ENCODE results near the gene TCF7L2. TPM values are rescaled to one million over a fixed set of nuclear protein-coding genes. Genes with fewer than 3 reads are reported as not detected.

TCF7L2 gene
- total RNA-seq, 2 experiments from 2014 or later, result 1.3 to 8.5 TPM

DNA sequence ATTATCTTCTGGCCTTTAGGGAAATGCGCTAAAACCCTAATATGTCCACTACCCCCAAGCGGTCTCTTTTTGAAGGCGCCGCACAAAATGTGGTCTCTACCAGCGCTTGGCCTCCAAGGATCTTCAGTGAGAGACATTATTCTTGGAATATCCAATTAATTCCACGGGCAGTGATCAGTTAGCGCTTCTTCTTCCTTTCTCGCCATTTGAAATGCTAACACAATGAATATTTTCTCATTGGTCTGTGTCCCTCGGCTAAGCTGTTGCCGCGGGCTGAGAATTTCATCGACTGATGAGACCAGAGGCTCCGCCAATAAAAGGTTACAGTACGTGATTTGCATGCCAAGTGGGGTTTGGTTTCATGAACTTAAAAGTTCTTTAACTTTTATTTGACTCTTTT, 169.8 kb downstream of the TCF7L2 start:
- Histone ChIP-seq H3K4me1 (ENCODE audit: insufficient read depth, low read length, poor library complexity, severe bottlenecking) (no peaks in the 10 kb centered on the region), H3K36me3 (ENCODE audit: insufficient read depth, low read length) (no peaks in the 10 kb centered on the region), H3K9me3 (ENCODE audit: low read length) (no peaks in the 10 kb centered on the region), H3K4me2 (ENCODE audit: low read length) (no peak overlapping the region), H3K4me3 (ENCODE audit: low read depth, low read length, poor library complexity, severe bottlenecking) (no peak overlapping the region), H3K27ac (ENCODE audit: low read depth, low read length, poor library complexity, severe bottlenecking) (no peak overlapping the region), H3K79me2 (ENCODE audit: insufficient read depth, low read depth, low read length) (no peaks in the 10 kb centered on the region), H3K9me2 (ENCODE audit: insufficient read depth, low read length) (no peaks in the 10 kb centered on the region), H4K20me1 (ENCODE audit: insufficient read depth, low read length) (no peaks in the 10 kb centered on the region), H2AFZ (ENCODE audit: low read length) (no peak overlapping the region)
- intact Hi-C loops (cut with micrococcal nuclease; ENCODE audit: unreplicated experiment), result no loop called here
- ChIA-PET POLR2A (no interaction called here), CTCF (ENCODE audit: unreplicated experiment) (no interaction called here)
- no TSS peak for BruUV-seq (replicated peaks)
- TF ChIP-seq, protein P1, sequence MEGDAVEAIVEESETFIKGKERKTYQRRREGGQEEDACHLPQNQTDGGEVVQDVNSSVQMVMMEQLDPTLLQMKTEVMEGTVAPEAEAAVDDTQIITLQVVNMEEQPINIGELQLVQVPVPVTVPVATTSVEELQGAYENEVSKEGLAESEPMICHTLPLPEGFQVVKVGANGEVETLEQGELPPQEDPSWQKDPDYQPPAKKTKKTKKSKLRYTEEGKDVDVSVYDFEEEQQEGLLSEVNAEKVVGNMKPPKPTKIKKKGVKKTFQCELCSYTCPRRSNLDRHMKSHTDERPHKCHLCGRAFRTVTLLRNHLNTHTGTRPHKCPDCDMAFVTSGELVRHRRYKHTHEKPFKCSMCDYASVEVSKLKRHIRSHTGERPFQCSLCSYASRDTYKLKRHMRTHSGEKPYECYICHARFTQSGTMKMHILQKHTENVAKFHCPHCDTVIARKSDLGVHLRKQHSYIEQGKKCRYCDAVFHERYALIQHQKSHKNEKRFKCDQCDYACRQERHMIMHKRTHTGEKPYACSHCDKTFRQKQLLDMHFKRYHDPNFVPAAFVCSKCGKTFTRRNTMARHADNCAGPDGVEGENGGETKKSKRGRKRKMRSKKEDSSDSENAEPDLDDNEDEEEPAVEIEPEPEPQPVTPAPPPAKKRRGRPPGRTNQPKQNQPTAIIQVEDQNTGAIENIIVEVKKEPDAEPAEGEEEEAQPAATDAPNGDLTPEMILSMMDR (conservative IDR thresholded peaks at IDR 0.05; ENCODE audit: low read length), result no peak
- TF ChIP-seq EZH2phosphoT487 (IDR thresholded peaks at IDR 0.05; ENCODE audit: borderline replicate concordance, low read depth, low read length), result no peak
- DNase-seq (ENCODE audit: low spot score), result no peak

DNA sequence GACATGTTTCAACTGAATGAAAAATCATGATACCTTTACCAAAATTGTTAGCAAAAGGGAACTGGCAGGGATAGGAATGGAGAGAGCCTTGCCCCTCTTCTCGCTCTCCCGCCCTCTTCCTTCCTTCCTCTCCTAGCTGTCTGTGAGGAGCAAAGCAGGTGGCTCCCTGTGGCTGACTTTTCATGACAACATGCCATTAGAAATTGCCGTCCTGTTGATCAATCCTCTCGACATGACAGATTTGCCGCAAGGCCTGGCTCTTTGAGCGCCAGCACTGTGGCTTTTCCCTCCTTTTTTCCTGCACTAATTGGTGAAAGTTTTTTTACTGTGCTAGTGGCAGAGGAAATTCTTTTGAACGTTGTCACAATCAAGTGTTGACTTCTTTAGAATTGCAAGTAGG, 171.1 kb downstream of the TCF7L2 start:
- Histone ChIP-seq H3K4me3 (ENCODE audit: low read depth, low read length, poor library complexity, severe bottlenecking) (no peak overlapping the region), H2AFZ (ENCODE audit: low read length) (no peak overlapping the region), H3K27ac (ENCODE audit: low read depth, low read length, poor library complexity, severe bottlenecking) (no peak overlapping the region), H3K4me2 (ENCODE audit: low read length) (no peak overlapping the region), H4K20me1 (ENCODE audit: insufficient read depth, low read length) (no peaks in the 10 kb centered on the region), H3K79me2 (ENCODE audit: insufficient read depth, low read depth, low read length) (no peaks in the 10 kb centered on the region), H3K9me3 (ENCODE audit: low read length) (no peaks in the 10 kb centered on the region), H3K36me3 (ENCODE audit: insufficient read depth, low read length) (no peaks in the 10 kb centered on the region), H3K4me1 (ENCODE audit: insufficient read depth, low read length, poor library complexity, severe bottlenecking) (no peaks in the 10 kb centered on the region), H3K9me2 (ENCODE audit: insufficient read depth, low read length) (no peaks in the 10 kb centered on the region)
- ChIA-PET POLR2A (no interaction called here), CTCF (ENCODE audit: unreplicated experiment) (no interaction called here)
- TF ChIP-seq, protein P1 (conservative IDR thresholded peaks at IDR 0.05; ENCODE audit: low read length), result no peak
- TF ChIP-seq EZH2phosphoT487 (IDR thresholded peaks at IDR 0.05; ENCODE audit: borderline replicate concordance, low read depth, low read length), result no peak
- no peak for DNase-seq (ENCODE audit: low spot score)
- BruUV-seq (replicated peaks), result no TSS peak
- intact Hi-C loops (cut with micrococcal nuclease; ENCODE audit: unreplicated experiment), result no loop called here

DNA sequence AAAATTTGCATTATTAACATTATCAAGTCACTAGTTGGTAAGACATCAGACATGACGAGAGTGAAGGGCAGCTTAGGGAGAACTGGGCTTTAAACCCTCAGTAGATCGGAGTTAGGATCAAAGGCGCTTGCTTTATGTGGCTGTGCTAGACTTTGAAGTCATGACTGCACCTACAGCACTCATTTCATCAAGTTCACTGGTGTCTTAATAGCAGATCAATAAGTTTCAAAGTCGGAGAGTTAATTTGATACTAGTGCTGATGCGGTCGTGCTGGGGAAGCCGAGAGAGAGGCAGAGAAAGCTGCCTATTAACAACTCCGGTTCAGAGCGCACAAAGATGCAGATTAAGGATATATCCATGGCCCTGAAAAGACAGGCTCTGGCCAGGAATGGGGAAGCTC, 172.9 kb downstream of the TCF7L2 start:
- no peaks in the 10 kb centered on the region for H3K79me2 ChIP-seq (ENCODE audit: insufficient read depth, low read depth, low read length)
- H4K20me1 ChIP-seq (ENCODE audit: insufficient read depth, low read length), result no peaks in the 10 kb centered on the region
- TF ChIP-seq EZH2phosphoT487 (IDR thresholded peaks at IDR 0.05; ENCODE audit: borderline replicate concordance, low read depth, low read length), result no peak
- TF ChIP-seq, protein P1 (conservative IDR thresholded peaks at IDR 0.05; ENCODE audit: low read length), result no peak
- H3K36me3 ChIP-seq (ENCODE audit: insufficient read depth, low read length), result no peaks in the 10 kb centered on the region
- no peak overlapping the region for H3K4me3 ChIP-seq (ENCODE audit: low read depth, low read length, poor library complexity, severe bottlenecking)
- CTCF ChIA-PET (ENCODE audit: unreplicated experiment), result no interaction called here
- H3K9me3 ChIP-seq (ENCODE audit: low read length), result no peaks in the 10 kb centered on the region
- intact Hi-C loops (cut with micrococcal nuclease; ENCODE audit: unreplicated experiment), result no loop called here
- no peaks in the 10 kb centered on the region for H3K9me2 ChIP-seq (ENCODE audit: insufficient read depth, low read length)
- no peaks in the 10 kb centered on the region for H3K4me1 ChIP-seq (ENCODE audit: insufficient read depth, low read length, poor library complexity, severe bottlenecking)
- no peak for DNase-seq (ENCODE audit: low spot score)
- H3K27ac ChIP-seq (ENCODE audit: low read depth, low read length, poor library complexity, severe bottlenecking), result no peak overlapping the region
- H3K4me2 ChIP-seq (ENCODE audit: low read length), result no peak overlapping the region
- POLR2A ChIA-PET, result no interaction called here
- no peak overlapping the region for H2AFZ ChIP-seq (ENCODE audit: low read length)
- BruUV-seq (replicated peaks), result no TSS peak
